ENCODE results near the gene RAB3D. TPM values are rescaled to one million over a fixed set of nuclear protein-coding genes. Genes with fewer than 3 reads are reported as not detected.

RAB3D gene
- total and polyA plus RNA-seq, 4 donors, result 13.2 to 27.0 (median 15.8) TPM

DNA sequence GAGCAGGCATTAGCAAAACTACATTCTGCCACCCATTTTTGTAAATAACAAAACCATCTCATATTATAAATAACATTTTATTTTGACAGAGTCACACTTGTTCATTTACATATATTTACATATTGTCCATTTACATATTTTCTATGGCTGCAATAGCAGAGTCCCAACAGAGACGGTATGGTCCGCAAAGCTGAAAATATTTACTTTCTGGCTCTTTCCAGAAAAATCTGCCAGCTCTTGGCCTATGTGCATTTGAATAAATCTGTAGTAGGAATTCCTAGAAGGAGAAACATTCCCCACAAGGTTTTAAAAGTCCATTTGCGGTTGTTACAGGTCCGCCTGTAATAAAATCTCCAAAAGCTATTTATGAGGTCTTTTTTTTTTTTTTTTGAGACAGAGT is 49.2 kb downstream of the RAB3D start:
- no peak overlapping the region for H3K27ac ChIP-seq (ENCODE audit: low read depth, low read length)
- peaks cover 10% of the 10 kb centered on the region for H3K4me1 ChIP-seq (ENCODE audit: control insufficient read depth, insufficient read depth, low read length)
- no peak overlapping the region for H3K4me3 ChIP-seq (ENCODE audit: low read depth, low read length)
- DNase-seq (ENCODE audit: low read depth in 4 of 6, low spot score in 6 of 6), result peak in 1 of 6 donors; percentile 66
- H3K9me3 ChIP-seq (ENCODE audit: control insufficient read depth, insufficient read depth, low read length), result no peaks in the 10 kb centered on the region
- H3K36me3 ChIP-seq (ENCODE audit: control insufficient read depth, insufficient read depth, low read length), result no peaks in the 10 kb centered on the region
- WGBS (ENCODE audit: insufficient coverage), result no CpG with 5 or more reads among the region's 4 CpGs
- H3K27me3 ChIP-seq (ENCODE audit: control insufficient read depth, insufficient read depth, low read length), result no peaks in the 10 kb centered on the region

DNA sequence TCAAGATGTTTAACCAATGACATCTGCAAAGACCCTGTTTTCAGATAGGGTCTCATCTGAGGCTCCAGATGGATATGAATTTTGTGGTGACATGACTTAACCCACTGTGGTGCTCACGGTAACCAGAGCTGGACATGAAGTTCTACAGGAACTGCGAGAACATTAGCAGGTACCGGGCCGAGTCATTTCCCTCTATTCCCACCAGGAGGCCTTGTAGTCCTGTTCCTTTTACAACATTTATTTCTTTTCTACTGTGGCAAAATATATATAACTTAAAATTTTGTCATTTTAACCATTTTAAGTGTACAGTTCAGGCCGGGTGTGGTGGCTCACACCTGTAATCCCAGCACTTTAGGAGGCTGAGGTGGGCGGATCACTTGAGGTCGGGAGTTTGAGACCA is 51.1 kb downstream of the RAB3D start:
- Histone ChIP-seq H3K36me3 (ENCODE audit: control insufficient read depth, insufficient read depth, low read length) (no peaks in the 10 kb centered on the region), H3K27ac (ENCODE audit: low read depth, low read length) (no peak overlapping the region), H3K4me1 (ENCODE audit: control insufficient read depth, insufficient read depth, low read length) (peaks cover under 1% of the 10 kb centered on the region), H3K27me3 (ENCODE audit: control insufficient read depth, insufficient read depth, low read length) (no peaks in the 10 kb centered on the region), H3K9me3 (ENCODE audit: control insufficient read depth, insufficient read depth, low read length) (no peaks in the 10 kb centered on the region), H3K4me3 (ENCODE audit: low read depth, low read length) (no peak overlapping the region)
- no peak for DNase-seq (ENCODE audit: low read depth in 4 of 6, low spot score in 6 of 6)
- 87% methylated on average over 3 of the region's 7 CpGs for WGBS (ENCODE audit: insufficient coverage)

DNA sequence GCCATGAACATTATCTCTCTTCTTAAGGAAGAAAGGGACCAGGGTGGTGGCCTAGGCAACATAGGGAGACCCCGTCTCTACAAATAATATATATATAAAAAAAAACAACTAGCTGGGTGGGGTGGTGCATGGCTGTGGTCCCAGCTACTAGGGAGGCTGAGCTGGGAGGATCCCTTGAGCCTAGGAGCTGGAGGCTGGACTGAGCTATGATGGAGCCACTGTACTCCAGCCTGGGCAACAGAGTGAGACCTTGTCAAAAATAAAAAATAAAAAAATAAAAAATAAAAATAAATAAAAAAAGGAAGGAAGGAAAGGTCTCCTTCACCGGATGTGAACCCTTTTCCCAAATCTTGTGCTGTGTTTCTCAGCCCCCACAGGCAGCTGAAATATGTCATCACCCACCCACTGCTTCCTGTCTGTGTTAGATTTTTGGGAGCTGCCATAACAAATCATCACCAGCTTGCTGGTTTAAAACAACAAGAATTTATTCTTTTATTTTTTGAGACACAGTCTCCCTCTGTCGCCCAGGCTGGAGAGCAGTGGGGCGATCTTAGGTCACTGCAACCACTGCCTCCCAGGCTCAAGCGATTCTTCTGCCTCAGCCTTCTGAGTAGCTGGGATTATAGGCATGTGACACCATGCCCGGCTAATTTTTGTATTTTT is 53.0 kb downstream of the RAB3D start:
- Histone ChIP-seq H3K27ac (ENCODE audit: low read depth, low read length) (no peak overlapping the region), H3K4me1 (ENCODE audit: control insufficient read depth, insufficient read depth, low read length) (no peaks in the 10 kb centered on the region), H3K4me3 (ENCODE audit: low read depth, low read length) (no peak overlapping the region), H3K27me3 (ENCODE audit: control insufficient read depth, insufficient read depth, low read length) (no peaks in the 10 kb centered on the region), H3K9me3 (ENCODE audit: control insufficient read depth, insufficient read depth, low read length) (no peaks in the 10 kb centered on the region), H3K36me3 (ENCODE audit: control insufficient read depth, insufficient read depth, low read length) (no peaks in the 10 kb centered on the region)
- DNase-seq (ENCODE audit: low read depth in 4 of 6, low spot score in 6 of 6), result no peak
- 78% methylated on average over 4 of the region's 6 CpGs for WGBS (ENCODE audit: insufficient coverage)

DNA sequence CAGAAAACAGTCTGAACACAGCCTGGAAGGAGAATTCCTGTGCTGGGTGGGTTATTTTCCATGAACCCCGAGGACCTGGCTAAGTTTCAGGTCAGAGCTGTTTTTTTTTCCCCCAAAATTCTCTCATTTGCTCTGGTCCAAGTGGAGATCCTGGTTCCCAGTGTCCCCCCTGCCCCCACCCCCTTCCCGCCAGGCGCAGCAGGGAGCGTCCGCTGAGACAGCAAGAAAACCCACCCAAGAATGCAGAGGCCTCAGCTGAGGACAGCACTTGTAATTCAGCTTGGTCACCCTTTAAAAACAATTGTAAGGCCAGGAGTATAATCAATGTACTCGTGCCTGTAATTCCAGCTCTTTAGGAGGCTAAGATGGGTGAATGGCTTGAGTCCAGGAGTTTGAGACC is 54.9 kb downstream of the RAB3D start:
- Histone ChIP-seq H3K27ac (ENCODE audit: low read depth, low read length) (peak overlapping the region; percentile 71), H3K9me3 (ENCODE audit: control insufficient read depth, insufficient read depth, low read length) (peaks cover under 1% of the 10 kb centered on the region), H3K36me3 (ENCODE audit: control insufficient read depth, insufficient read depth, low read length) (no peaks in the 10 kb centered on the region), H3K4me3 (ENCODE audit: low read depth, low read length) (no peak overlapping the region), H3K27me3 (ENCODE audit: control insufficient read depth, insufficient read depth, low read length) (no peaks in the 10 kb centered on the region), H3K4me1 (ENCODE audit: control insufficient read depth, insufficient read depth, low read length) (no peaks in the 10 kb centered on the region)
- WGBS (ENCODE audit: insufficient coverage), result 27% methylated on average over 4 of the region's 6 CpGs
- peak in 1 of 6 donors; percentile 55 for DNase-seq (ENCODE audit: low read depth in 4 of 6, low spot score in 6 of 6)

DNA sequence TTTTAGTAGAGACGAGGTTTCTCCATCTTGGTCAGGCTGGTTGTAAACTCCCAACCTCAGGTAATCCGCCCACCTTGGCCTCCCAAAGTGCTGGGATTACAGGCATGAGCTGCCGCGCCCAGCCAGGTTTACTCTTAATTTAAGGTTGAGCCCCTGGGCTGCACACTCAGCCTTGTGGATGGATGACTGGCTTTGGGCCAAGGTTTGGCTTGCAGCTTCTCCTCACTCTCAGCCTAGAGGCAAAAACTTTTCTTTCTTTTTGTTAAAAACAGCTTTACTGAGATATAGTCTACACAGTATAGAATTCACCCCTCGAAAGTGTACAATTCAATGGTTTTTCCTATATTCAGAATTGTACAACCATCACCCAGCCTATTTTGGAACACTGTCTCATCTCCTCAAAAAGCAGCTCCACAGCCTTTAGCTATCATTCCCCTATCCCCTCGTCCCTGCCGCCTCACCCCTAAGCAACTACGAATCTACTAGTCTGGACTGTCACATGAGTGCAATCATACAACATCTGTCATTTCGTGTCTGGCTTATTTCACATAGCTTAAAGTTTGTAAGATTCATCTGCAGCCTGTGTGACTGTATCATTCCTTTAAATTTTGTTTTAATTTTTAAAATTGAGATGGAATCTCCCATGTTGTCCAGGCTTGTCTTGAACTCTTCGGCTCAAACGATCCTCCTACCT is 58.0 kb downstream of the RAB3D start:
- H3K4me1 ChIP-seq (ENCODE audit: control insufficient read depth, insufficient read depth, low read length), result no peaks in the 10 kb centered on the region
- no peaks in the 10 kb centered on the region for H3K36me3 ChIP-seq (ENCODE audit: control insufficient read depth, insufficient read depth, low read length)
- no peak overlapping the region for H3K4me3 ChIP-seq (ENCODE audit: low read depth, low read length)
- WGBS (ENCODE audit: insufficient coverage), result 87% methylated on average over 8 of the region's 11 CpGs
- no peaks in the 10 kb centered on the region for H3K27me3 ChIP-seq (ENCODE audit: control insufficient read depth, insufficient read depth, low read length)
- DNase-seq (ENCODE audit: low read depth in 4 of 6, low spot score in 6 of 6), result no peak
- H3K9me3 ChIP-seq (ENCODE audit: control insufficient read depth, insufficient read depth, low read length), result peaks cover 2% of the 10 kb centered on the region
- H3K27ac ChIP-seq (ENCODE audit: low read depth, low read length), result no peak overlapping the region

DNA sequence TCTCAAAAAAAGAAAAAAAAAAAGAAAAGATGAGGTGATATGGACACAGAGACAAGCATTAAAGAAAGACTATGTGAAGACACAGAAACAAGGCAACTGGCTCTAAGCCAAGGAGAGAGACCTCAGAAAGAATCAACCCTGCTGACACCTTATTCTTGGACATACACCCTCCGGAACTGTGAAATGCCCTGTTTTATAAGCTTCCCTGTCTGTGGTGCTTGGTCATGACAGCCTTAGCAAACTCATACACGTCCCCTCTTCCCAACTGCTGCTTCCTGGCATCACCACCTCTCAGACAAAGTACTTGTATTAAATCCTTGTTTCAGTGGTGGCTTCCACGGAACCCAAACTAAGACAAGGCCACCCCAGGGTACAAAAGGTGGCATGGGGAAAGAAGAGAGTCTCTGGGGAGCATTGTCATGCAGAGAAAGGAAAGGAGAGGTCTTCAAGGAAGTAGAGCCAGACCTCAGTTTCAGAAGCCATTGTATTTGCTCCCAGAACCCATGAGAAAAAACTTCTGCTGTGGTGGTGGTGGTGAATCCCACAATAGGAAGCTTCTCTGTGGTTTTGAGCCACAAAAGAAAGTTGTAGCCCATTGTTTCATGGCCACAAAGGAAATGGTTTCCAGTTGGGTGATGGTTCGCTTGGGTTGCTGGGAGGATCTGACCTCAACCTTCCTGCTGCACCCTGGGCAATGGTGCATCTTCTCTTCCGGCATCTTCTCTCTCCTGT is 59.8 kb downstream of the RAB3D start:
- H3K9me3 ChIP-seq (ENCODE audit: control insufficient read depth, insufficient read depth, low read length), result peaks cover 2% of the 10 kb centered on the region
- 71% methylated on average over 2 of the region's 5 CpGs for WGBS (ENCODE audit: insufficient coverage)
- H3K27ac ChIP-seq (ENCODE audit: low read depth, low read length), result no peak overlapping the region
- no peaks in the 10 kb centered on the region for H3K27me3 ChIP-seq (ENCODE audit: control insufficient read depth, insufficient read depth, low read length)
- H3K4me1 ChIP-seq (ENCODE audit: control insufficient read depth, insufficient read depth, low read length), result peaks cover 3% of the 10 kb centered on the region
- no peak overlapping the region for H3K4me3 ChIP-seq (ENCODE audit: low read depth, low read length)
- H3K36me3 ChIP-seq (ENCODE audit: control insufficient read depth, insufficient read depth, low read length), result no peaks in the 10 kb centered on the region
- DNase-seq (ENCODE audit: low read depth in 4 of 6, low spot score in 6 of 6), result peak in 1 of 6 donors; percentile 31

DNA sequence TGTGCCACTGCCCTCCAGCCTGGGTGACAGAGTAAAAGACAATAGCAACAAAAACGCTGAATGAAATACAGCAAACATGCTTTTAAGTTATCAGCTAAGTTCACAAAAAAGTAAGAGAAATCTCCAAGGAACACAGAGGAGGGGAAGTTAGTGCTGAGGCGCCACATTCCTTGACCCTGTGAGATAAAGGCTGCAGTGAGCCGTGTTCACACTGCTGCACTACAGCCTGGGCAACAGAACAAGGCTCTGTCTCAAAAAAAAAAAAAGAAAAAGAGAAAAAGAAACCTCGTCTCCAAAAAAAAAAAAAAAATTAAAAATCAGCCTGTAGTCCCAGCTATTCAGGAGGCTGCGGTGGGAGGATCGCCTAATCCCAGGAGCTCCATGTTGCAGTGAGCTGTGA is 60.8 kb downstream of the RAB3D start:
- Histone ChIP-seq H3K4me1 (ENCODE audit: control insufficient read depth, insufficient read depth, low read length) (peaks cover 3% of the 10 kb centered on the region), H3K27ac (ENCODE audit: low read depth, low read length) (no peak overlapping the region), H3K36me3 (ENCODE audit: control insufficient read depth, insufficient read depth, low read length) (no peaks in the 10 kb centered on the region), H3K27me3 (ENCODE audit: control insufficient read depth, insufficient read depth, low read length) (no peaks in the 10 kb centered on the region), H3K9me3 (ENCODE audit: control insufficient read depth, insufficient read depth, low read length) (peaks cover 2% of the 10 kb centered on the region), H3K4me3 (ENCODE audit: low read depth, low read length) (no peak overlapping the region)
- DNase-seq (ENCODE audit: low read depth in 4 of 6, low spot score in 6 of 6), result no peak
- no CpG with 5 or more reads among the region's 6 CpGs for WGBS (ENCODE audit: insufficient coverage)

DNA sequence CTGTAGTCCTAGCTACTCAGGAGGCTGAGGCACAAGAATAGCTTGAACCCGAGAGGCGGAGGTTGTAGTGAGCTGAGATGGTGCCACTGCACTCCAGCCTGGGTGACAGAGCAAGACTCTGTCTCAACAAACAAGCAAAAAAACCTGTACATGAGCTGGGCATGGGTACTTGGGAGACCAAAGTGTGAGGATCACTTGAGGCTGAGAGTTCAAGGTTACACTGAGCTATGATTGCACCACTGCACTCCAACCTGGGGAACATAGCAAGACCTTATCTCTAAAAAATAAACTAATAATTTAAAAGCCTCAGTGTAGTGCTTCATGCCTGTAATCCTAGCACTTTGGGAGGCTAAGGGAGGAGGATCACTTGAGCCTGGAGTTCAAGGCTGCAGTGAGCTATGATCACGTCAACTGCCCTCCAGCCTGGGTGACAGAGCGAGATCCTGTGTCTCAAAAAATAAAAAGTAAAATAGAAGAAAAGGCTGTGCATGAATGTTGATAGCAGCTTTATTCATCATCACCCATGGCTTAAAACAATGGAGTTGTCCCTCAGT is 64.8 kb downstream of the RAB3D start:
- Histone ChIP-seq H3K4me1 (ENCODE audit: control insufficient read depth, insufficient read depth, low read length) (peaks cover 3% of the 10 kb centered on the region), H3K27me3 (ENCODE audit: control insufficient read depth, insufficient read depth, low read length) (no peaks in the 10 kb centered on the region), H3K36me3 (ENCODE audit: control insufficient read depth, insufficient read depth, low read length) (no peaks in the 10 kb centered on the region), H3K9me3 (ENCODE audit: control insufficient read depth, insufficient read depth, low read length) (peaks cover 2% of the 10 kb centered on the region), H3K27ac (ENCODE audit: low read depth, low read length) (no peak overlapping the region), H3K4me3 (ENCODE audit: low read depth, low read length) (no peak overlapping the region)
- no CpG with 5 or more reads among the region's 4 CpGs for WGBS (ENCODE audit: insufficient coverage)
- DNase-seq (ENCODE audit: low read depth in 4 of 6, low spot score in 6 of 6), result no peak

DNA sequence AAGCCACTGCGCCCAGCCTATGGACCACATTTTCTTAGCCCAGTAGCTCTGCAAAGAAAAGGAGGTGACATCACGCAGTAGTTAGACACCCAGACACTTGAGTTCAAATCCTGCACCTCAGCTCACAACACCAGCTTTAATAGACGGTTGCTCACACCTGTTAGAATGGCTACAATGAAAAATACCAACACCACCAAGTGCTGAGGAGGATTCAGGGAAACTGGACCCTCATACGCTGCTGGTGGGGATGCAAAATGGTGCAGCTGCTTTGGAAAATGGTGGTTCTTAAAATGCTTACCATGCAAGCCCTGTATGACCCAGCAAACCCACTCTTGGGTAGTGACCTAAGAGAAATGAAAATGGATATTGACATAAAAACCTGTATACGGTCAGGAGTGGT is 65.5 kb downstream of the RAB3D start:
- Histone ChIP-seq H3K27me3 (ENCODE audit: control insufficient read depth, insufficient read depth, low read length) (no peaks in the 10 kb centered on the region), H3K27ac (ENCODE audit: low read depth, low read length) (no peak overlapping the region), H3K4me3 (ENCODE audit: low read depth, low read length) (no peak overlapping the region), H3K9me3 (ENCODE audit: control insufficient read depth, insufficient read depth, low read length) (no peaks in the 10 kb centered on the region), H3K4me1 (ENCODE audit: control insufficient read depth, insufficient read depth, low read length) (peaks cover 3% of the 10 kb centered on the region), H3K36me3 (ENCODE audit: control insufficient read depth, insufficient read depth, low read length) (no peaks in the 10 kb centered on the region)
- no peak for DNase-seq (ENCODE audit: low read depth in 4 of 6, low spot score in 6 of 6)
- 86% methylated on average over 1 of the region's 5 CpGs for WGBS (ENCODE audit: insufficient coverage)
